Panc1 (cell line): ENCODE measurements around the gene C4BPA. TPM values are rescaled to one million over a fixed set of nuclear protein-coding genes. Genes with fewer than 3 reads are reported as not detected.

Source experiments
- ATAC-seq: fragments of 200-7000 bp; cut with Tn5 transposase; 2 replicates; pipeline ENCODE4 v1.9.1; 2020; ENCODE audit warnings: mild to moderate bottlenecking, moderate library complexity
- BruUV-seq: library from RNA; stranded (reverse); fragments of 400-500 nt; replicated peaks from 2 replicates; lab custom pipeline; 2021; lab: Mats Ljungman, UMichigan
- CTCF ChIA-PET: fragments of 300-600 bp; sonication (Branson Sonifier 250); formaldehyde crosslinking; loops from one replicate; lab custom pipeline; 2022; ENCODE audit warnings: antibody characterized with exemption; lab: Charles Lee
- POLR2A ChIA-PET: fragments of 300-600 bp; sonication (Branson Sonifier 250); formaldehyde crosslinking; loops from one replicate; lab custom pipeline; 2022; ENCODE audit warnings: antibody characterized with exemption; lab: Charles Lee
- DNase-seq: peaks from one replicate; pipeline ENCODE4 v3.0.0-alpha.2; 2010; ENCODE audit warnings: low read depth, low spot score
- H3K27ac ChIP-seq: 2 replicates; pipeline ENCODE4 v1.5.1; 2011; ENCODE audit warnings: mild to moderate bottlenecking, low read length, inconsistent platforms
- H3K27me3 ChIP-seq: fragments of 200-500 bp; sonication (Bioruptor generic); 2 replicates; pipeline ENCODE4 v1.6.0; 2014; ENCODE audit warnings: low read length, inconsistent platforms; ENCODE audit not compliant: control insufficient read depth, insufficient read depth
- H3K36me3 ChIP-seq: fragments of 200-500 bp; sonication (Bioruptor generic); 2 replicates; pipeline ENCODE4 v1.5.1; 2014; ENCODE audit warnings: inconsistent platforms, mild to moderate bottlenecking, low read length, moderate library complexity; ENCODE audit not compliant: control insufficient read depth, insufficient read depth
- H3K4me1 ChIP-seq: 2 replicates; pipeline ENCODE4 v1.5.1; 2011; ENCODE audit warnings: inconsistent platforms, mild to moderate bottlenecking, low read length, moderate library complexity; ENCODE audit not compliant: control insufficient read depth, insufficient read depth
- H3K4me3 ChIP-seq, 2 experiments: 2 replicates each; pipeline ENCODE4 v1.5.1; 2011 to 2012; ENCODE audit warnings: low read depth in 2 of 2, low read length in 2 of 2, mild to moderate bottlenecking in 2 of 2, inconsistent platforms in 1 of 2, moderate library complexity in 1 of 2
- H3K9me3 ChIP-seq: fragments of 200-500 bp; sonication (Bioruptor generic); 2 replicates; pipeline ENCODE4 v1.5.1; 2014; ENCODE audit warnings: low read depth, mild to moderate bottlenecking, inconsistent platforms, low read length, moderate library complexity; ENCODE audit not compliant: control insufficient read depth, insufficient read depth
- POLR2AphosphoS5 ChIP-seq: IDR thresholded peaks from 2 replicates; pipeline ENCODE4 v1.6.1; 2012; ENCODE audit warnings: mild to moderate bottlenecking, low read depth, low read length, moderate library complexity
- REST ChIP-seq, 2 experiments: IDR thresholded peaks; 2 replicates each; pipeline ENCODE4 v1.6.1; 2011 to 2012; ENCODE audit warnings: low read depth in 2 of 2, control low read depth in 1 of 2, low read length in 1 of 2, mild to moderate bottlenecking in 1 of 2, moderate library complexity in 1 of 2; ENCODE audit not compliant: insufficient read depth in 1 of 2
- SIN3A ChIP-seq: IDR thresholded peaks from 2 replicates; pipeline ENCODE4 v1.6.1; 2012; ENCODE audit warnings: low read depth, mild to moderate bottlenecking, low read length, moderate library complexity, borderline replicate concordance; ENCODE audit not compliant: insufficient read depth
- TCF7L2 ChIP-seq: IDR thresholded peaks from 2 replicates; pipeline ENCODE4 v1.6.1; 2011; ENCODE audit warnings: mild to moderate bottlenecking, low read depth, low read length, inconsistent platforms
- in situ Hi-C: cut with HindIII; loops from 2 replicates; pipeline ENCODE4 v1.10.0; 2016; ENCODE audit warnings: low sequenced_read_pairs, low pct_unique_long_range_greater_than_20kb
- intact Hi-C: fragments of 100-400 bp; cut with micrococcal nuclease; formaldehyde crosslinking; loops from one replicate; pipeline ENCODE4 v1.10.0; 2022; ENCODE audit not compliant: unreplicated experiment
- total RNA-seq: library from RNA; stranded (reverse); gene quantifications from one replicate; pipeline ENCODE4 v1.2.1, GENCODE V29; 2021; ENCODE audit not compliant: unreplicated experiment
- TF ChIP-seq, protein P1 (sequence below): fragments of 450-650 bp; IDR thresholded peaks from 2 replicates; pipeline ENCODE4 v1.5.1; 2017; ENCODE audit warnings: mild to moderate bottlenecking

Gene C4BPA
- total RNA-seq, 1 experiment from 2014 or later = 0.26 TPM

DNA sequence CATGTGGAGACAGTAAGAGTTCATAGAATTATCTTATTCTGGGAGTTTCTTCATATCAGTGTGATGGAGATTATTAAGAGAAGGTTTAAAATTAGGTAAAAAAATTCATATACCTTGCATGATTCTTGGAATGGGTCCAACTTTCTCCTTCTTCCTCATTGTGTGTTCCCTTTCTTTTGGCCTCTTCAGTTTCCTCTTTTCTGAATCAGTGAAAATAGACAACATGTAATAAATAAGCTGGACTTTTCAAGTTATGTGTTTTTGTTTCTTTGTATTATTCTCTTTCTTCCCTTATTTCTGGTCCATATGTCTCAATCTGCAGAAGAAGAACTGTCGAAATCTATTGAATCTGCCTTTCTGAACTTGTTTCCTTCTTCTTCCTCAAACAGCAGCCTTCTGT lies 30.5 kb downstream of the C4BPA start:
- Histone ChIP-seq H3K36me3 (no peaks in the 10 kb centered on the region), H3K4me3 (no peak overlapping the region), H3K9me3 (peaks cover 3% of the 10 kb centered on the region; the same call in 1 of the 2 replicates), H3K4me1 (no peaks in the 10 kb centered on the region), H3K27ac (no peak overlapping the region), H3K27me3 (no peaks in the 10 kb centered on the region)
- ATAC-seq = no peak
- in situ Hi-C loops = no loop called here
- intact Hi-C loops = no loop called here
- TF ChIP-seq POLR2AphosphoS5 = no peak
- no peak for TF ChIP-seq SIN3A
- DNase-seq = no peak
- ChIA-PET CTCF (no interaction called here), POLR2A (no interaction called here)
- no TSS peak for BruUV-seq

DNA sequence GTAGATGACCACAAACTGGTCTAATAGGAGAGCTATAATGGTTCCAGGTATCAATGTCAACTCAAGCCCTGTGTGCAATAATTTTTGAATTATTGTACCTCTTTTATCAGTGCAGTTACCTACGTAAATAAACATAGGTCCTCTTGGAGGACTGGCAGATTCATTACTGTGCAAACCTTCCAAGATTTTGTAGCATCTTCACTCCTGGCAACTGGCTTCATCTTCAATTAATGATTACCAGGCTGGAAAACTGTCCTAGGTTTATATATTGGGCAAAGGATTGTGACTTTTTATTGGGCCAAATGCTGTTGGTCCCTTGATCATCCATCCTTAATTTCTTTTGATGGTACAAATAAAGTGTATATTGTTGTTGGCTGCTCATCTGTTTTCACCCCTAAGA lies 35.6 kb downstream of the C4BPA start:
- H3K27me3 ChIP-seq = no peaks in the 10 kb centered on the region
- TF ChIP-seq POLR2AphosphoS5 = no peak
- TF ChIP-seq REST (IDR thresholded peaks at IDR 0.05; ENCODE audit: insufficient read depth in 1 of 2, low read depth in 2 of 2, low read length in 1 of 2) = no peak
- TF ChIP-seq TCF7L2 = no peak
- TF ChIP-seq, protein P1, sequence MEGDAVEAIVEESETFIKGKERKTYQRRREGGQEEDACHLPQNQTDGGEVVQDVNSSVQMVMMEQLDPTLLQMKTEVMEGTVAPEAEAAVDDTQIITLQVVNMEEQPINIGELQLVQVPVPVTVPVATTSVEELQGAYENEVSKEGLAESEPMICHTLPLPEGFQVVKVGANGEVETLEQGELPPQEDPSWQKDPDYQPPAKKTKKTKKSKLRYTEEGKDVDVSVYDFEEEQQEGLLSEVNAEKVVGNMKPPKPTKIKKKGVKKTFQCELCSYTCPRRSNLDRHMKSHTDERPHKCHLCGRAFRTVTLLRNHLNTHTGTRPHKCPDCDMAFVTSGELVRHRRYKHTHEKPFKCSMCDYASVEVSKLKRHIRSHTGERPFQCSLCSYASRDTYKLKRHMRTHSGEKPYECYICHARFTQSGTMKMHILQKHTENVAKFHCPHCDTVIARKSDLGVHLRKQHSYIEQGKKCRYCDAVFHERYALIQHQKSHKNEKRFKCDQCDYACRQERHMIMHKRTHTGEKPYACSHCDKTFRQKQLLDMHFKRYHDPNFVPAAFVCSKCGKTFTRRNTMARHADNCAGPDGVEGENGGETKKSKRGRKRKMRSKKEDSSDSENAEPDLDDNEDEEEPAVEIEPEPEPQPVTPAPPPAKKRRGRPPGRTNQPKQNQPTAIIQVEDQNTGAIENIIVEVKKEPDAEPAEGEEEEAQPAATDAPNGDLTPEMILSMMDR = no peak
- TF ChIP-seq SIN3A = no peak
- no peak for DNase-seq
- intact Hi-C loops (no loop called here), in situ Hi-C loops (no loop called here)
- no peaks in the 10 kb centered on the region for H3K36me3 ChIP-seq
- BruUV-seq = no TSS peak
- no peak for ATAC-seq
- no peak overlapping the region for H3K4me3 ChIP-seq
- ChIA-PET CTCF (no interaction called here), POLR2A (no interaction called here)
- H3K27ac ChIP-seq = no peak overlapping the region
- H3K4me1 ChIP-seq = no peaks in the 10 kb centered on the region
- H3K9me3 ChIP-seq = no peaks in the 10 kb centered on the region

GRCh38 chr1:207140536-207140935 lies 36.5 kb downstream of the C4BPA start:
- intact Hi-C loops (no loop called here), in situ Hi-C loops (no loop called here)
- ChIA-PET CTCF (no interaction called here), POLR2A (no interaction called here)
- Histone ChIP-seq H3K4me3 (no peak overlapping the region), H3K9me3 (no peaks in the 10 kb centered on the region), H3K27me3 (no peaks in the 10 kb centered on the region), H3K4me1 (no peaks in the 10 kb centered on the region), H3K36me3 (no peaks in the 10 kb centered on the region), H3K27ac (no peak overlapping the region)
- no peak for ATAC-seq
- no TSS peak for BruUV-seq
- DNase-seq = no peak
- no peak for TF ChIP-seq TCF7L2
- no peak for TF ChIP-seq SIN3A
- TF ChIP-seq POLR2AphosphoS5 = no peak
- TF ChIP-seq REST (IDR thresholded peaks at IDR 0.05; ENCODE audit: insufficient read depth in 1 of 2, low read depth in 2 of 2, low read length in 1 of 2) = no peak
